Suppressor macrophage treated with lipopolysaccharide for 1 hour (primary cell): ENCODE results near the gene GRB10.
A peak's percentile ranks its signal among the peaks of the same experiment; 100 is the strongest.

Source experiments
- DNase-seq, 3 donors: peaks; one replicate each; pipeline ENCODE4 v3.0.0-alpha.2; 2020 to 2022

Gene GRB10

GRCh38 chr7:50803359-50804337 lies 21.0 kb upstream of the GRB10 start:
- no peak for DNase-seq

- DNase-seq, result no peak
Observed at GRCh38 chr7:50801907-50802306, 19.2 kb upstream of the GRB10 start.

- DNase-seq, result no peak
Observed at GRCh38 chr7:50799873-50800272, 17.2 kb upstream of the GRB10 start.

- no peak for DNase-seq
Observed at GRCh38 chr7:50798126-50798525, 15.4 kb upstream of the GRB10 start.

- no peak for DNase-seq
Observed at GRCh38 chr7:50795831-50796230, 13.1 kb upstream of the GRB10 start.

- DNase-seq, result no peak
Observed at GRCh38 chr7:50795253-50795652, 12.6 kb upstream of the GRB10 start.

GRCh38 chr7:50793947-50794570 lies 11.4 kb upstream of the GRB10 start:
- no peak for DNase-seq

- peak; percentile 48 to 83 (median 70) for DNase-seq
Observed at GRCh38 chr7:50793120-50793946, 10.6 kb upstream of the GRB10 start.

GRCh38 chr7:50792342-50793119 lies 9.8 kb upstream of the GRB10 start:
- DNase-seq, result peak; percentile 42 to 47 (median 44)

- DNase-seq, result peak in 2 of 3 donors; percentile 20
Observed at GRCh38 chr7:50791938-50792341, 9.2 kb upstream of the GRB10 start.

GRCh38 chr7:50791363-50791937 lies 8.8 kb upstream of the GRB10 start:
- DNase-seq, result no peak

GRCh38 chr7:50790381-50790780 lies 7.7 kb upstream of the GRB10 start:
- DNase-seq, result no peak

GRCh38 chr7:50788382-50788781 lies 5.7 kb upstream of the GRB10 start:
- no peak for DNase-seq

GRCh38 chr7:50787825-50788224 lies 5.1 kb upstream of the GRB10 start:
- DNase-seq, result no peak

- no peak for DNase-seq
Observed at GRCh38 chr7:50785346-50785745, 2.6 kb upstream of the GRB10 start.

GRCh38 chr7:50783801-50784507 lies 1.3 kb upstream of the GRB10 start:
- no peak for DNase-seq

GRCh38 chr7:50783303-50783702 lies 607 bp upstream of the GRB10 start:
- no peak for DNase-seq

- DNase-seq, result no peak
Observed at GRCh38 chr7:50781381-50782293, 1.1 kb downstream of the GRB10 start.

GRCh38 chr7:50780436-50780835 lies 2.3 kb downstream of the GRB10 start:
- DNase-seq, result no peak

- DNase-seq, result no peak
Observed at GRCh38 chr7:50779427-50779826, 3.3 kb downstream of the GRB10 start.
